ENCODE measurements around the gene RNF169.

- TF ChIP-seq GATA3 (IDR thresholded peaks at IDR 0.05; ENCODE audit: borderline replicate concordance) (no peak), KDM1A (IDR thresholded peaks at IDR 0.05; ENCODE audit: low read depth) (no peak), POLR2A (IDR thresholded peaks at IDR 0.05; ENCODE audit: low read length) (no peak), CTCF (IDR thresholded peaks at IDR 0.05) (no peak), RFX5 (IDR thresholded peaks at IDR 0.05) (no peak), EP300 (IDR thresholded peaks at IDR 0.05) (no peak)
Observed at GRCh38 chr11:74707602-74708510, 40.8 kb upstream of the RNF169 start.
